GM21390 (cell line): ENCODE data around the gene RABEP2.

Experiments
- ATAC-seq: cut with Tn5 transposase; IDR thresholded peaks from one replicate; pipeline ENCODE4 v1.9.1; 2021; ENCODE audit not compliant: unreplicated experiment

RABEP2 gene

DNA sequence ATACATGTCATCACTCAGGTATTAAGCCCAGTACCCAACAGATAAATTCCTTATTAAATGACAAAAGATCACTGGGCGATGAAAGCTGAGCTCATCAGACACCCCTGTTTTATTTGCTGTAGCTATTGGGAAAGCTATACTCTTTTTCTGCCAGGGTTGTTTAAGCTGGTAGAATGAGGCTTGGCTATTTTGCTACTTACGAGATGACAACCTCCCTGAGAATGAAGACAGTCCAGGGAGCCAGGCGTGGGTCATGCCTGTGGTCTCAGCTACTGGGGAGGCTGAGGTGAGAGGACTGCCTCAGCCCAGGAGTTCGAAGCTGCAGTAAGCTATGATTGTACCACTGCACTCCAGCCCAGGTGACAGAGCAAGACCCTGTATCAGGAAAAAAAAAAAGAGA, 65.7 kb downstream of the RABEP2 start:
- ATAC-seq: no peak

GRCh38 chr16:28858421-28858820, 66.6 kb downstream of the RABEP2 start:
- no peak for ATAC-seq
